Measurements from ENCODE around the gene PPARD. TPM values are rescaled to one million over a fixed set of nuclear protein-coding genes. Genes with fewer than 3 reads are reported as not detected.

PPARD gene
- total RNA-seq, 1 experiment from 2014 or later = 38.4 TPM

DNA sequence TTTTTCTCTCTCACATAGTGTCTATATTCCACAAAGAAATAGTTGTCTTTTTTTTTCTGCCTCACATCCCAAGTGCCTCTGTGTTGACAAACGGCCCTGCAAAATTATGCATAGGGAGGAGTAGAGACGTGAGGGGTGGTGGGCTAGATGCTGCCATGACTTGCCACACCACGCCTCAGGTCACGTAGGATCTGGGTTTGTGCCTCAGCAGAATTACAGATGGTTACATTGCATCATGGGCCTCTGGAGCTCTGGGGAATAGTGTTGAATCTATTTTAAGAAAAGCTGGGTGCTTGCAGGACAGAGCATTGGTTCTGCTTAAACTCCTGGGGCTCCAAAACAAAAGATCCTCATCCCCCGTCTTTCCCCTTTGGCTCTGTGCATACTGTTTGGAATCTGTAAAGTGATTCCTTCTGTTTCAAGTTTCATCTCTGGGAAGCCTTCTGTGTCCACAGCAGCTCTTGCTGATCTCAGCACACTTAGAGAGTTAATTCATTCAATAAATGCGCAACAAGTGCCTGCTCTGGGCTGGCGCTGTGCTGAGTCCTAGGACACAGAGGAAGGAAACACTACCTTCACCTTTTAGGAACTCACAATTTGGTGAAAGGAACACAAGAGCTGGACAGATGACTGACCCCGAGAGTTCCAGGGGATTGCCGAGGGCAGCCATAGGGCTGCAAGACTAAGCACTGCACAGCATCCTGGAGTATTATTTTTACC, 112.2 kb downstream of the PPARD start (continued):
- TF ChIP-seq TCF7L2 (IDR thresholded peaks at IDR 0.05; ENCODE audit: borderline replicate concordance, extremely low read depth, insufficient read depth, insufficient read length) = no peak
- no peak for TF ChIP-seq SP1 (IDR thresholded peaks at IDR 0.05; ENCODE audit: low read depth)
- TF ChIP-seq, protein P1, sequence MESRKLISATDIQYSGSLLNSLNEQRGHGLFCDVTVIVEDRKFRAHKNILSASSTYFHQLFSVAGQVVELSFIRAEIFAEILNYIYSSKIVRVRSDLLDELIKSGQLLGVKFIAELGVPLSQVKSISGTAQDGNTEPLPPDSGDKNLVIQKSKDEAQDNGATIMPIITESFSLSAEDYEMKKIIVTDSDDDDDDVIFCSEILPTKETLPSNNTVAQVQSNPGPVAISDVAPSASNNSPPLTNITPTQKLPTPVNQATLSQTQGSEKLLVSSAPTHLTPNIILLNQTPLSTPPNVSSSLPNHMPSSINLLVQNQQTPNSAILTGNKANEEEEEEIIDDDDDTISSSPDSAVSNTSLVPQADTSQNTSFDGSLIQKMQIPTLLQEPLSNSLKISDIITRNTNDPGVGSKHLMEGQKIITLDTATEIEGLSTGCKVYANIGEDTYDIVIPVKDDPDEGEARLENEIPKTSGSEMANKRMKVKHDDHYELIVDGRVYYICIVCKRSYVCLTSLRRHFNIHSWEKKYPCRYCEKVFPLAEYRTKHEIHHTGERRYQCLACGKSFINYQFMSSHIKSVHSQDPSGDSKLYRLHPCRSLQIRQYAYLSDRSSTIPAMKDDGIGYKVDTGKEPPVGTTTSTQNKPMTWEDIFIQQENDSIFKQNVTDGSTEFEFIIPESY (IDR thresholded peaks at IDR 0.05; ENCODE audit: extremely low read depth, insufficient replicate concordance, low read length) = no peak

- Histone ChIP-seq H3K27me3 (ENCODE audit: insufficient read depth, low read length) (no peaks in the 10 kb centered on the region), H3K36me3 (ENCODE audit: control insufficient read depth in 1 of 2, insufficient read depth in 2 of 2, low read length in 2 of 2) (peaks cover 13 to 22% of the 10 kb centered on the region in 2 experiments; a peak in 3 of 4 replicates), H3K4me3 (replicated peaks in 1 of 2; ENCODE audit: low read depth in 1 of 2, low read length in 2 of 2) (no peak overlapping the region), H3K27ac (ENCODE audit: low read depth, low read length) (no peak overlapping the region), H3K9me3 (ENCODE audit: control insufficient read depth in 1 of 2, insufficient read depth in 1 of 2, low read depth in 1 of 2, low read length in 2 of 2) (no peaks in the 10 kb centered on the region), H4K20me1 (ENCODE audit: insufficient read depth) (no peaks in the 10 kb centered on the region), H2AFZ (ENCODE audit: low read depth, low read length, poor library complexity, severe bottlenecking) (no peak overlapping the region), H3K9ac (ENCODE audit: low read length) (no peak overlapping the region), H3K9me2 (ENCODE audit: insufficient read depth) (no peaks in the 10 kb centered on the region), H3K79me2 (ENCODE audit: insufficient read depth, low read length) (no peaks in the 10 kb centered on the region), H3K4me1 (ENCODE audit: control insufficient read depth in 1 of 2, insufficient read depth in 2 of 2, low read length in 2 of 2) (peaks cover 9 to 11% of the 10 kb centered on the region in 2 experiments; a peak in 3 of 4 replicates), H3K4me2 (ENCODE audit: low read length) (no peak overlapping the region)
- BruUV-seq (replicated peaks) = no TSS peak
- ChIA-PET CTCF (interaction anchor here (0.7 kb wide), 1 partner anchor 161 kb away, joined by 3 read pairs; no protein-coding TSS in a partner anchor), POLR2A (no interaction called here), RAD21 (ENCODE audit: low non-redundant PET in 1 of 2, low total read pairs in 2 of 2, uncharacterized antibody in 2 of 2, unreplicated experiment in 2 of 2) (no interaction called here)
- no peak for TF ChIP-seq POLR2A (IDR thresholded peaks at IDR 0.05; ENCODE audit: borderline replicate concordance, extremely low read depth, insufficient read depth, insufficient read length)
- no peak for ATAC-seq
- no peak for DNase-seq (ENCODE audit: low read depth, low spot score)
- intact Hi-C loops (cut with micrococcal nuclease) = no loop called here
Observed at GRCh38 chr6:35457907-35458306, 115.5 kb downstream of the PPARD start.
